HT-29 (cell line): ENCODE measurements around the gene EIF5A. TPM values are rescaled to one million over a fixed set of nuclear protein-coding genes. Genes with fewer than 3 reads are reported as not detected.

ENCODE experiments used
- DNase-seq: peaks from one replicate; pipeline ENCODE4 v3.0.0-alpha.2; 2015; ENCODE audit warnings: low spot score
- total RNA-seq: library from RNA; depleted of rRNA; stranded (reverse); fragments of >200 nt; shearing (Covaris generic); gene quantifications from 2 replicates; pipeline ENCODE4 v1.2.3, GENCODE V29; 2014; rRNA removed

The EIF5A gene
- total RNA-seq: 915 and 962 TPM in 2 replicates

DNA sequence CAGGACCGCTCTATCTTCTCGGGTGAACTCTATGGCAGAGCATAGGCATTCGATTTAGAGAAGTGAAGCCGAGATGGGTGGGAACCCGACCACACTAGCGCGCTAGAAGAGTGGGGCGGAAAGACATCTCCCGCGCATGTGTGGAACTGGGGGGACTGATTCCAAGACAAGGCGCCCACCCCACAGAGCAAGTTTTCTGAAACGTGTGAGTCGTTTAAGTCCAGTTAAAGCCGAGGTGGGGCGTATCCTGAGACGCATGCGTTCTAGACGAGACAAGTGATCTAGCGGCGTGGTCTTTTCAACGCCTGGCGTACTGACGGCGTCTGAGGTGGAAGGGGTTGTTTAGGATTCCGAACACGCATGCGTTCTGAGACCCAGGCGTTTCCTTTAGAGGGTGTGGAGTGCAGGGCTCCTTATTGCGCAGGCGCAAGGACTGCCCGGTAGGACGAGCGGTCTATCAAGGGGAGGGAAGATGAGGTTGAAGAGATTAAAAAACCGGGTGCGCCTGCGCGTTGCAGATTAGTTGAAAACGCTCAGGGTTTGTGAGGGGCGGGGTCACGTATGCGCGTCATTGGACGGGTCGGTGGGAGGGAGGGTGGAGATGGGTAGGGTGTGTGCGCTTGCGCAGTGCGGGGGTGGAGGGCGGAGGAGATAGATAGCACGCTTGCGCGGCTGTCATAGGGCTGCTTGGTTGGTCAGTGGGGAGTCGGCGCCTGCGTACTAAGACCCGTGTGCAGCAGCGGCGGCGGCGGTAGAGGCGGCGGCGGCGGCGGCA, at the start of gene EIF5A:
EIF5A (plus strand) TSS at position 718 of the 775 bp plus-strand sequence. CDS start 2,008 bp downstream, outside the sequence.
- DNase-seq: peak; percentile 99

DNA sequence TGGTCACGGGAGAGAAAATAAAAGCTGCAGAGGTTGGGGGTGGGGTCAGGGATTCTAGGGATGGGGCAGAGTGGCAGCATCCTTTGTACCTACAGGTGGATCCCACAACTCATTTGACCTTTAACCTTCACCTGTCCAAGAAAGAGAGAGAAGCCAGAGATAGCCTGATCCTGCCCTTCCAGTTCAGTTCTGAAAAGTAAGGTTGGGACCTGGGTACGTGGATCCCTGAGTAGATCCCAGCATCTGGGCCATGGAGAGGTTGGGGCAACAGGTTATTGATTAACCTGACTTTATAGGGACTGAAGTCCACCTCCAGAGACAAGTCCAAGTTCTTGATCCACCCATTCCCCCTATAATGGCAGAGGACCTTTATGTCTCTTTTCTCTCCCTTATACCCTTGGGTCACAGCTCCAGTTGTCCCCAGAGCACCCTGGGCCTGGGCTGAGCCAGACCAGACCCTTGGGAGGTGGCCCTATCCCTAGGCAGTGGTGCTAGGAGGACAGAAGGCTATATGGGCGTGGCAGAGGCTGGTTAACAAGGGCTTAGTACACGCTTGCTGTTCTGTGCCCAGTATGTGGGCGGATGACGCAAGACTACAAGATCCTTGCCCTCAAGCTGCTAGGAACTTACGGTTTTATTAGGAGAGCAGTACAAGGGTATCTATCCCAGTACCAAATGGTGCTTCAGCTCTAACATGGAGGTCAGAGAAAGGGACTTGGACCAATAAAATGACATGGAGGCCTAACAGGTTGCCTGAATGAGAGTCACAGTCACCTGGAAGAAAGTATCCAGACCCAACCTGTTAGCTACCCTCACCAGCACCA, 48.5 kb upstream of the EIF5A start:
- DNase-seq: peak; percentile 74

DNA sequence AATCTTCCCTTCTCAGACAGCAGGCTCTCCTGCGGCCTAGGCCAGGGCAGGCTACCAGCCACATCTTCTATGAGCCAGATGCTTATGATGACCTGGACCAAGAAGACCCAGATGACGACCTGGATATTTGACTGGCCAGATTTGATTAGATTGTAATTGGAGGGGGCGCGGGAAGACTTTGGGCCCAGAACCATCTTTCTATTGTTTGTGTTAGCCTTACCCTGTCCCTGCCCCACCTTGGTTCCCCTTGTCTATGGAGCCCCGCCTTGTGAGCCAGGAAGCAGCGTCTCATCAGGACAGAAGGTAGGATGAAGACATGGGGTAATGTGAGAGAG, 47.9 kb upstream of the EIF5A start:
- DNase-seq: no peak

DNA sequence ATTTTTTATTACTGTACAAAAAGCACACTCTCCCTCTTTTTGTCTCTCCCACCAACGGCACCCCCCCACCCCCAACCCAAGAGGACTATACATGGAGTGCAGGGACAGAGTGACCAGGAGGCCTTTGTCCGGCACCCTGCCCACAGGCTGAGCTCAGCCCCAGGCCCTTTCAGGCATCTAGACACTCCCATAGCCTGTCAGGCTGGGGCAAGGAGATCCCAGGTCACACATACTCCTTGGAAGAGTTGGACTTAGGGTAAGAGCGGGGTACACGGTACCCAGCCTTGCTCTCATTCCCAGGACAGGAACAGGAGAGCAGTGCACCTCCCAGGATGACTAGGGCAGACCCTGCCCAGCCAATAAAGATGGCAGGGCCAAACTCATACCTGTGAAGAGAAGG, 47.3 kb upstream of the EIF5A start:
- DNase-seq: no peak

DNA sequence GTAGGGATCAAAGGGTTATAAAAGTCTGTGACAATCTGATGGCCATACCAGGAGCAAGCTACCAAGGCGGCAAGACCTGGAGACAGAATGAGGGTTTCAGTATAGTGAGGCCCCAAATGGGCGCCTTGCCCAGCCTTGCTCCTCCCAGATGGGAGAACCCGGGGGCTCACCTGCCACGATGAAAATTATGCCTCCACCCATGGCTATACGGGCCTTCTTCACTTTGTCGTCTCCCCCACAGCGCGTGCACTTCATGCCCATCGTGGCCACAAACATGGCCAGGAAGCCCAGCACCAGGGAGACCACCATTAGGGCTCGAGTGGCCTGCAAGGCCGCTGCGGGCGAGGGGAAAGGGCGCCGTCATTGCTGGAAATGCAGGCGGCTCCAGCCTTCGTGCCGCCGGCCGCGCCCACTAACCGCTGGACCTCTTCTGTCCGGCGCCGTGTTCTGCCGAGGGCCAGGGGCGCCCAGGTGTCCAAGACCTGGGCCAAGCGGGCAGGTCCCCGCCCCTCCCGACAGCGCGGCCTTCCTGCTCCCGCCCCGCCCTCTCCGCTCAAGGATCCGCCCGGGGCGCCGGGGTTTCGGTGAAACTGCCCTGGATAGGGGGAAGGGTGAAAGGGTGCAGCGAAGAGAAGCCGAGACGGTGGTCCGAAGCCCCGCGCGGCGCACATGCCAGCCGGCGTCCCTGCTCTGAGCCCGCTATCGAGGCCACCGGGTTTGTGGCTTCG, 46.6 kb upstream of the EIF5A start:
- peak; percentile 73 for DNase-seq

DNA sequence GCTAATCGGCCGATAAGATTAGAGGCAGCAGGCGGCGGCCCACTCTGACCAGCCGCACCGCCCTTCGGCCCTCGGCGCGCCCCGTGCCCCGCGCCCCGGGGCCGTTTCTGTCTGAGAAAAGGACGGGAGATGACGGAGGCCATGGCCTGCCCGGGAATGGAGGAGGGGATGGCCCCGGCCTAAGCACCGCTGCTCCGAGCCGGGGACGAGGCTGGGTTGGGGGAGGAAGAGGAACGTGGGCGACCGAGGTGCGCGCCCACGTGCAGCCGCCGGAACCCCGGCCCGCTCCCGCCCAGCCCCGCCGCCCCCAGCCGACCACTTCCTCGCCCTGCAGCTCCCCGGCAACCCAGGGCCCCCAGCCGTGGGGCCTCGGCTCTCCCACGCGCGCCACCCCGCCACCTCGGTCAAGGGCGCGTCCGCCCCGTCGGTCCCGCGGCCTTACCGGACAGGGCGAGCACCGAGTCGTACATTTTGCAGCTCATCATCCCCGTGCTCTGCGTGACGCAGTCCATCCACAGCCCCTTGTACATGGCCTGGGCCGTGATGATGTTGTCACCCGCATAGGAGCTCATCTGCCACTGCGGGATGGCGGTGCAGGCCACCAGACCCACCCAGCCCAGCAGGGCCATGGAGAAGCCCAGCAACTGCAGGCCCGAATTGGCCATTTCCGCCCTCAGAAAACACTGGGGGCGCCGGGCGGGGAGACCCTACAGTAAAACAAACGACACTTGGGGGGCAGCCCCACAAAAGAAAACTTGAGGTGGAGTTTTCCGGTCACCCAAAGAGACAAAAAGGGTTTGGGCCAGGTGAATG, 45.8 kb upstream of the EIF5A start:
- no peak for DNase-seq

DNA sequence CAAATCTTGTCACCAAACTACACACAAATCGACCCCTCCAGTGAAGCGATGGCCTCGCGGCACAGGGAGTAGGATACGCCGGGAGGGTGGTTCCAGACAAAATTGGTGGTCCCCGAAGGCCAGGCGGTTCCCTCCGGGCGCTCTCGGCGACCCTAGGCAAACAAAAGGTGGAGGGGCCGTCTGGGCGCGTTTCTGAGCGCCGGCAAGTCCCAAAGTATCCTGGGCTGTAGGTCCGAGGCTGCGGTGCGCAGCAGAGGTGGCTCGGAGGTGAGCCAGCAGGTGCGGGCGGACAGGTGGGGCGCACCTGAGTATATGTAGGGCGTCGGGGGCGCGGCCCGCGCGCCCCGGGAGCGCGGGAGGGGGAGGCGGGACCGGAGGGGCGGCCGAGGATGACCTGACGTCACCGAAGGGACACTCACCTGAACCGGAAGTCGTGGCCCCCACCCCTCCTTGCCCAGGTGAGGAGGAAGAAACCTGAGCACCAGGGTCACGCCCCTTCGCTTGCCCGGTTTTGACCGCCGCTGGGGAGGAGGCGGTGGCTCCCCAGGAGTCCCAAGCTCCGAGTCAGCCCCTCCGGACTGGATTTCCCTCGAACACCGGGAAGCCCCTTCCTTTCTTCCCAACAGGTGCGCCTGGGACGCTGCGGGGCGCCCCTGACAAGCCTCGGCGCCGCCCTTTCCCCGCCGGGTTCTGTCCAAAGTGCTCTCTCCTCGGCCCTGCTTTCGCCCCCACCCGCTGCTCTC, 45.1 kb upstream of the EIF5A start, which contains the start of gene CLDN7:
CLDN7 (minus strand) TSS at position 287 of the 743 bp plus-strand sequence. CDS start 435 bp downstream, outside the sequence.
- peak; percentile 92 for DNase-seq

DNA sequence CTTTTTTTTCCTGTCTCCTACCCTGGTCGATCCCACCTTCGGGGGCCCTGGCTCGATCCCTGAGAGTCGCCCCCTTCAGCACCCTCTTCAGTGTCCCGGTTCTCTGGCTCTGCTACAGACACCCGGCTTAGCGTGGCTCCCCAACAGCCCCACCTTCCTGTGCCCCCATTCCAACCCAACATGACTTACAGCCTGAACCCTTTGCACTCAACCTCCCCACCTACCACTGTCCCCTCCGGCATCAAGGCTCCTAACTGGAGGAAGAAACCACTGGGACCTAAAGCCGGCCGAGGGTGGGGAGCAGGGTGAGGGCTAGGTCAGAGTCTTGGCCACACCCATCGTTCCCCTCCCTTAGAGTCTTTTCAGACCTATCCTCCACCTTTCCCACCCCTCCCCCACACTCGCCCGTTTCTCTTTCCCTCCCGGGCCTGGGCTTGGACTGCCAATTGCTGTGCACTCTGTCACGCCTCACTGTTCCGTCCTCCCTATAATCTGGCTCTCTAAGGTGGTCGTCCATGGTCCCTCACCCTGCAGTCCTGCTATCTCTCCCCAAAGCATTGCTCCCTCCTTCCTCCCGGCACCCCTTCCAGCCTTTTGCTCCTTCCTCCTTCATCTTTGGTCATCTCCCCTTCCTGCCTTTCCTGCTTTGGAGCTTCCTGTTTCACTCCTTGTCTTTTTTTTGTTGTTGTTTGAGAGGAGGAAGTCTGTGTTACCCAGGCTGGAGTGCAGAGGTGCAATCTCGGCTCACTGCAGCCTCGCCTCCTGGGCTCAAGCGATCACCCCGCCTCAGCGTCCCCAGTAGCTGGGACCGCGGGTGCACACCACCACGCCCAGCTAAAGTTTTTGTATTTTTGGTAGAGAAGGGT, 44.3 kb upstream of the EIF5A start:
- peak; percentile 85 for DNase-seq

DNA sequence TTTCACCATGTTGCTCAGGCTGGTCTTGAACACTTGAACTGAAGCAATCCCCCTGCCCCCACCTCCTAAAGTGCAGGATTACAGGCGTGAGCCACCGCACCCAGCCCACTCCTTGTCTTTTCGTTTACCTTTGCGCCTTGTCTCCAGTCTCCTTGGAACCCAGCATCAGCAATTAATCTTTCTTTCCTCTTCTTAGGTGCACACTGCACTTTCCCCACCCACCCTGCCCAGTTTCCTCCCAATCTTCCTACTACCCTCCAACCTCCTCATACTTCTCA, 43.7 kb upstream of the EIF5A start:
- no peak for DNase-seq

DNA sequence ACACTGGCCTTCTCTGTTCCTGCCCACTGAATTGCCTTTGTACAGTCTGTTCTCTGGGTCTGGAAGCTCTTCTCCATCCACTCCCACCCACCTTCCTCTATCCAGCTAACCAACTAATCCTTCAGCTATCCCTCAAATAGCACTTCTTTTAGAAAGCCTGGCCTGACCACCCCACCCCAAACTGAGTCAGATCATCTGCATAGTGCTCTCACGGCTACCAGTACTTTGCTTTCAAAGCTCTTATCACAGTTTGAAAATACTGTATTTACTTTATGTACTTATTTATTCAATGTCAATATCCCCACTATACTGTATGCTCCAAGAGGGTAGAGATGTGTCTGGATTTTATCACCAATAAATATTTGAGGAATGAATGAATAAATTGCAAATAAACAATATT, 40.6 kb upstream of the EIF5A start:
- no peak for DNase-seq

DNA sequence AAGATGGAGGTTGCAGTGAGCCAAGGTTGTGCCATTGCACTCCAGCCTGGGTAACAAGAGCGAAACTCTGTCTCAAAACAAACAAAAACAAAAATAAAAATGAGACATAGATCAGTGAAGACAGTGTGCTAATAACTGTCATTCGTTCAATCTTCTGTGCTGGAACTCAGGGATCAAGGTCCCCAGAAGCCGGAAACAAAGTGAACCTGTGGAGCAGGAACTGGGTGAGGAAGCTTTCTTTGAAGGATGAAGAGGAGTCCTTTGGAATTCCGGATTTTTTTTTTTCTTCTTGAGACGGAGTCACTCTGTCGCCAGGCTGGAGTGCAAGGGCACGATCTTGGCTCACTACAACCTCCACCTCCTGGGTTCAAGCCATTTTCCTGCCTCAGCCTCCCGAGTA, 28.0 kb upstream of the EIF5A start:
- no peak for DNase-seq

DNA sequence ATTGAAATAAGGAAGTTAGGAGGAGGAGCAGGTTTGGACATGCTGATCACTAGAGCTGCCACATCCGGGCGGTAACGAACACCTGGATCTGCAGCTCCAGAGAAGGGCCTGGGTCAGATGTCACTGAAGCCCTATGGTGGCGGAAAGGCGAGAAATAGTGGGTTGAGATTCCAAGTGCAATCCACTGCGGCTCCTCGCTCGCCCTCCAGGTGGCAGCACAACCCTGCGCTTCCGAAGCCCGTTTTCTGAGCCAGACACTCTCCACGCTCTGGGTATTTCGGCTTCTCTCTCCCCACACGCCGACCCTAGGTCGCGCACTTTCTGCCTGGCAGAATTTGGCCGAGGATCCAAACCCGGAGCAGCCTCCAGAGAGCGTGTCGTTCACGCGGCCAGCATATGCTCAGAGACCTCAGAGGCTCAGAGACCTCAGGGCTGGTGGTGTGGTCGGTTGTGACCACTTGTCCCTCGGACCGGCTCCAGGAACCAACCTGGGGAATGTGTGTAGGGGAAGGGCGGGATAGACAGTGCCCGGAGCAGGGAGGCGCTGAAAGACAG, 26.8 kb upstream of the EIF5A start:
- peak; percentile 88 for DNase-seq

DNA sequence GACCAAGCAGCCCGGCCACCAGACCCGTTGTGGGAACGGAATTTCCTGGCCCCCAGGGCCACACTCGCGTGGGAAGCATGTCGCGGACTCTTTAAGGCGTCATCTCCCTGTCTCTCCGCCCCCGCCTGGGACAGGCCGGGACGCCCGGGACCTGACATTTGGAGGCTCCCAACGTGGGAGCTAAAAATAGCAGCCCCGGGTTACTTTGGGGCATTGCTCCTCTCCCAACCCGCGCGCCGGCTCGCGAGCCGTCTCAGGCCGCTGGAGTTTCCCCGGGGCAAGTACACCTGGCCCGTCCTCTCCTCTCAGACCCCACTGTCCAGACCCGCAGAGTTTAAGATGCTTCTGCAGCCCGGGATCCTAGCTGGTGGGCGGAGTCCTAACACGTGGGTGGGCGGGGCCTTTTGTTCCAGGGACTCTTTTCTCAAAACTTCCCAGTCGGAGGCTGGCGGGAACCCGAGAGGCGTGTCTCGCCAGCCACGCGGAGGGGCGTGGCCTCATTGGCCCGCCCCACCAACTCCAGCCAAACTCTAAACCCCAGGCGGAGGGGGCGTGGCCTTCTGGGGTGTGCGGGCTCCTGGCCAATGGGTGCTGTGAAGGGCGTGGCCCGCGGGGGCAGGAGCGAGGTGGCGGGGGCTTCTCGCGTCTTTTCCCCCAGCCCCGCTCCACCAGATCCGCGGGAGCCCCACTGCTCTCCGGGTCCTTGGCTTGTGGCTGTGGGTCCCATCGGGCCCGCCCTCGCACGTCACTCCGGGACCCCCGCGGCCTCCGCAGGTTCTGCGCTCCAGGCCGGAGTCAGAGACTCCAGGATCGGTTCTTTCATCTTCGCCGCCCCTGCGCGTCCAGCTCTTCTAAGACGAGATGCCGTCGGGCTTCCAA, 26.1 kb upstream of the EIF5A start, which contains the start of gene SLC2A4:
SLC2A4 (plus strand) TSS at position 645 of the 879 bp plus-strand sequence; CDS start at position 862, 217 bp downstream.
- DNase-seq: peak; percentile 93

DNA sequence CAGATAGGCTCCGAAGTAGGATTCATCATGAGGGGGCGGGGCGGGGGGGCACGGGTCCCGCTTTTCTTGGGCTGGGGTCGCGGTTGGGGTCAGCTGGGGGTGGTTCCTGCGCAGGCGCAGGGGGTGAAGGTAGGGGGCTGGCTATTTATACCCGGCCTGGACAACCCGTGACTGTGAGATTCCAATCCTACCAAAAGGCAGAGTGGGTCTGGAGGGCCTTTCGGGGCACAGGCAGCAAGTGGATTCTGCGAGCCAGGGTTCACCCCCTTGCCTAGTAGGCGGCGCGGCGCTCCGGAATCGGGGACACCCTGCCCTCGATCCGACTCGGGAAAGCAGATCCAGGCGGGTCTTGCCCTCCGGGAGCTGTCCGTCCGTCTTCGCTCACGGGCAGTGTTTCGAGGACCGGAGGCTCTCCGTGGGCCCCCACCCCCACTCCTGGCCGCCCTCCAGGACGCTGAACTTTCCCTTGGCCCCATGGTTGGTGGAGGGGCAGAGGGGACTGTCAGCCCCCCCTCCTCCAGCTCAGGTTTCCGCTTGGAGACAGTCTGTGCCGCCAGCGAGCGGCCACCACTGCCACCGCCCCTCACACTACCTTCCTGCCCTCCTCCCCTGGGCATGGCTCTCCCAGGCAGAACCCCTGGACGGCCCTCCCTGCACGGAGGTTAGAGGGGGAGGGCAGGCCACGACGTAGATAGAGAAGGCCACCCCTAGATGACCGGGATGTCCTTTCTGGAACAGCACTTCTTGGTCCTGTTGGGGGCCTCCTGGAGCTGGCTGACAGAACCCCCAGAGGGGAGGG, 25.3 kb upstream of the EIF5A start:
- no peak for DNase-seq

DNA sequence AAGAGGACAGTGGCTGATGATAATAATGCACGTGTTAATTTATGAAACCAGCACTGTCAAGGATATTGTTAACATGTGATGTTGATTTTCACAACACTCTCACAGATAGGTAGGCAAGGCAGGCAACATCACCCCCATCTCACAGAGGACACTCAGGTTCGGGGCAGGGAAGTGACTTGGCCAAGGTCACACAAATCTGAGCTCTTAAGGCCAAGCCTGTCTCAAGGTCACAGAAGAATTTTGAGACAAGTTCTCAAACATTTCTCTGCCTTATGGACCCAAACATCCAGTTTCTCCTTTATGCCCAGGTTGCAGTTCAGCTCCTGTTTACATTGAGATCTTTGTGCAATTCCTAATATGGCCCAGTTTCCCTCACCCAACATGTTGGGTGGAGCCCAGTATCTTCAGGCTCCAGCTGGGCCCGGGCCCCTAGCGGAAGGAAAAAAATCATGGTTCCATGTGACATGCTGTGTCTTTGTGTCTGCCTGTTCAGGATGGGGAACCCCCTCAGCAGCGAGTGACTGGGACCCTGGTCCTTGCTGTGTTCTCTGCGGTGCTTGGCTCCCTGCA, 24.6 kb upstream of the EIF5A start:
- DNase-seq: no peak

DNA sequence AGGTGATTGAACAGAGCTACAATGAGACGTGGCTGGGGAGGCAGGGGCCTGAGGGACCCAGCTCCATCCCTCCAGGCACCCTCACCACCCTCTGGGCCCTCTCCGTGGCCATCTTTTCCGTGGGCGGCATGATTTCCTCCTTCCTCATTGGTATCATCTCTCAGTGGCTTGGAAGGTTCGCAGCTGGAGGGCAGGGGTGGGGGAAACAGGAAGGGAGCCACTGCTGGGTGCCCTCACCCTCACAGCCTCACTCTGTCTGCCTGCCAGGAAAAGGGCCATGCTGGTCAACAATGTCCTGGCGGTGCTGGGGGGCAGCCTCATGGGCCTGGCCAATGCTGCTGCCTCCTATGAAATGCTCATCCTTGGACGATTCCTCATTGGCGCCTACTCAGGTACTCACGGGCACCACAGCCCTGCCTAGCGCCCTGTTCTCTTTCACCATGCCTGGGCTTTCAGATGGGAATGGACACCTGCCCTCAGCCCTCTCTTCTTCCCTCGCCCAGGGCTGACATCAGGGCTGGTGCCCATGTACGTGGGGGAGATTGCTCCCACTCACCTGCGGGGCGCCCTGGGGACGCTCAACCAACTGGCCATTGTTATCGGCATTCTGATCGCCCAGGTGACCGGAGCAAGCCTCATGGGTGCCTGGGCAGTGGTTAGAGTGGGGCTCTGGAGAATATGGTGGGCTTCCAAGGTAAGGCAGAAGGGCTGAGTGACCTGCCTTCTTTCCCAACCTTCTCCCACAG, 23.8 kb upstream of the EIF5A start:
- DNase-seq: no peak
